Measurements from ENCODE around the gene PYCR2. TPM values are rescaled to one million over a fixed set of nuclear protein-coding genes. Genes with fewer than 3 reads are reported as not detected.
"Not testable (repeated sequence)": the region's sequence is repeated elsewhere in the genome, so short reads cannot be mapped to it uniquely, and the experiment has no call there.

PYCR2 gene
- total RNA-seq, 1 experiment from 2014 or later = 57.7 TPM

DNA sequence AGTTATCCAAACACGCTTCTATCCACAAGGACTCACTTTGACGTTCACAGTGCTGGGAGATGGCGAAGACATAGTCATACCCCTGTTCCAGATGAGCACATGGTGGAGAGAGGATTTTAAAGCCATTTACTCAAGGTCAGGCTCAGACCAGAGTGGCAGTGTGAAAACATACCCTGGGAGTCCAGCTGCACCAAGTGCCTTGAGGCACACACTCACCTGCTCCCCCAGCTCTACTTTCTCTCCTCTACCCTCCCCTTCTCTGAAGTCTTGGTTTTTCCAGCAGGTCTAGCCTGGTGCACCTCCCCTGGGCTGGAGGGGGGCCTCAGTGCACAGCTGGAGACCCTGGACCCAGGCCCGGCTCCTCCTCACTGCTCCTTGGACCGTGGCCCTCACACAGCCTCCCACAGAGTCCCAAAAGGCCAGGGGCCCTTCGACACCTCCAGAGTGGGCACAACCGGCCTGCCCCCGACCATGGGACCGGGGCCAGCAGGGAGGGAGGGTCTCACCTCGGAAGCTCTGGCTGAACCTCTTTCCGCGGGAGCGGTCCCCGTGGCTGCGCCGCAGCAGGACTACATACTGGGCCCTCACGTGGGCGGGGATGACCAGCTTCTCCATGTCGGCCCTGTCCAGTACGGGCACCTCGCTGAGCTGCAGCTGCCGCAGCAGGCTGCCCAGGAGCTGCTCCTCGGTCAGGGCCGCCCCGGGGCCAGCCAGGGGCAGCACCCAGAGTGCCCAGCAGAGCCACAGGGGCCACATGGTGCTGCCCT, 16.5 kb upstream of the PYCR2 start:
- no peaks in the 10 kb centered on the region for H3K9me2 ChIP-seq (replicated peaks; ENCODE audit: low read length)
- ChIA-PET POLR2A (ENCODE audit: unreplicated experiment) (no interaction called here), CTCF (no interaction called here)
- H3K4me2 ChIP-seq (ENCODE audit: low read length) = no peak overlapping the region
- no peak for TF ChIP-seq EZH2phosphoT487 (IDR thresholded peaks at IDR 0.05; ENCODE audit: borderline replicate concordance, low read length)
- TF ChIP-seq EZH2 (IDR thresholded peaks at IDR 0.05; ENCODE audit: low read length, unreplicated experiment) = no peak
- TF ChIP-seq, protein P1, sequence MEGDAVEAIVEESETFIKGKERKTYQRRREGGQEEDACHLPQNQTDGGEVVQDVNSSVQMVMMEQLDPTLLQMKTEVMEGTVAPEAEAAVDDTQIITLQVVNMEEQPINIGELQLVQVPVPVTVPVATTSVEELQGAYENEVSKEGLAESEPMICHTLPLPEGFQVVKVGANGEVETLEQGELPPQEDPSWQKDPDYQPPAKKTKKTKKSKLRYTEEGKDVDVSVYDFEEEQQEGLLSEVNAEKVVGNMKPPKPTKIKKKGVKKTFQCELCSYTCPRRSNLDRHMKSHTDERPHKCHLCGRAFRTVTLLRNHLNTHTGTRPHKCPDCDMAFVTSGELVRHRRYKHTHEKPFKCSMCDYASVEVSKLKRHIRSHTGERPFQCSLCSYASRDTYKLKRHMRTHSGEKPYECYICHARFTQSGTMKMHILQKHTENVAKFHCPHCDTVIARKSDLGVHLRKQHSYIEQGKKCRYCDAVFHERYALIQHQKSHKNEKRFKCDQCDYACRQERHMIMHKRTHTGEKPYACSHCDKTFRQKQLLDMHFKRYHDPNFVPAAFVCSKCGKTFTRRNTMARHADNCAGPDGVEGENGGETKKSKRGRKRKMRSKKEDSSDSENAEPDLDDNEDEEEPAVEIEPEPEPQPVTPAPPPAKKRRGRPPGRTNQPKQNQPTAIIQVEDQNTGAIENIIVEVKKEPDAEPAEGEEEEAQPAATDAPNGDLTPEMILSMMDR (conservative IDR thresholded peaks at IDR 0.05; ENCODE audit: low read depth, low read length) = no peak
- H3K36me3 ChIP-seq (ENCODE audit: low read depth, low read length) = no peaks in the 10 kb centered on the region
- DNase-seq (no peak), ATAC-seq (no peak)
- no peaks in the 10 kb centered on the region for H3F3A ChIP-seq (ENCODE audit: low read length, unreplicated experiment)
- intact Hi-C loops (cut with micrococcal nuclease) = no loop called here
- no peaks in the 10 kb centered on the region for H4K20me1 ChIP-seq (ENCODE audit: low read length)
- no peaks in the 10 kb centered on the region for H3K4me1 ChIP-seq (ENCODE audit: insufficient read depth, low read length)
- H3K79me2 ChIP-seq (ENCODE audit: low read length) = no peaks in the 10 kb centered on the region
- H3K27ac ChIP-seq (ENCODE audit: low read length) = no peak overlapping the region
- no peaks in the 10 kb centered on the region for H3K9me3 ChIP-seq (ENCODE audit: low read length)
- H3K4me3 ChIP-seq (ENCODE audit: low read length) = no peak overlapping the region
- H3K27me3 ChIP-seq (ENCODE audit: low read length) = no peaks in the 10 kb centered on the region
- H3K9ac ChIP-seq (ENCODE audit: low read length) = no peak overlapping the region
- no peak overlapping the region for H2AFZ ChIP-seq (ENCODE audit: low read length)
- no TSS peak for BruUV-seq (replicated peaks)

DNA sequence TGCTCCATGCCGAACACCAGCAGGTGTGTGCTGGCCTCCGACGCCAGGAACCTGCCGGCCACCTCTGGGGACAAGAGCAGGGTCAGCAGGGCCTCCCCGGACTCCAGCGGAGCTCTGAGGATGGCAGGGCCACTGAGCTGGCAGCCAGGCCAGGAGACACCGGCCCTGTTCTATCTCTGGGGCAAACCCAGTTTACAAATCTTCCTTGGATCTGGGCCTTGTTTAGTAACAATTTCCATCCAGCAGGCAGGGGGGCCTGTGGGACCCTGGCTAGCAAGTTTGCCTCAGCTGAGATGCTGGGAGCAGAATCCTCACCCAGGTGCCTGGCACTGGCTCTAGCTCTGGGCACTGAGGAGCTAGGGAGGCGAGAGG, 15.9 kb upstream of the PYCR2 start:
- not testable (repeated sequence) for H3K4me2 ChIP-seq (ENCODE audit: low read length)

DNA sequence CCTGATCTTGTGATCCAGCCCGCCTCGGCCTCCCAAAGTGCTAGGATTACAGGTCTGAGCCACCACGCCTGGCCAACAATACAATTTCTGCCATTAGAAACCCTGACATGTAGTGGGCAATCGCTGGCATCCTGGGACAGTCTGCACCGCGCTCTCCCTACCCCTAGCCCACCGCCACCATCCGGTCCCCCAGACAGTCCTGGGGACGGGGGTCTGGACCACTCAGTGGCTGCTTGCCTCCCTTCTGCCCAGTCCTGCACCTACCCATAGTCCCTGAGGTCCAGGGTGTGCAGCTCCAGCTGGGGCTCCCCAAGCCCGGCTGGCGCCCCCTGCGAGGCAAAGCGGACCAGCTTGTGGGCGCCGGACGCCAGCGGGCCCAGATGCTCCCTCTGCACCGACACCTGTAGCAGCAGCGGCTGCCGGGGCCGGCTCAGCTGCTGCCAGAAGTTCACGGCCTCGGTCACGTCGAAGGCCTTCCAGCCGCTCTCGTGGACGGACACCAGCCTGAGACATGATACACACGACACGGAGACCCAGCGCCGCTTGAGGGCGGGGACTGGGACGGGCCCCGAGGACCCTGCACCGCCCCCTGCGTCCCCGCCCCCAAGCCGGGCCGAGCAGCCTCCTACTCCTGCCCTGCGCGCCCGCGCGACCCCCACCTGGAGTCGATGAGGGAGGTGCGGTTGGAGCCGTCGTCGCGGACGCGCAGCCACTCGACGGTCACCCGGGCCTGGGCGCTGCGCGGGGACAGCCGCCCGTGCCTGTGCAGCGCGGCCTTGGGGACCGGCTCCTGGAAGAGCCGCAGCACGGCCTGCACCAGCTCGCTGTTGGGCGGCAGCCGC, 15.3 kb upstream of the PYCR2 start:
- H3K4me2 ChIP-seq (ENCODE audit: low read length); H3K79me2 ChIP-seq (ENCODE audit: low read length); intact Hi-C loops (cut with micrococcal nuclease); H3F3A ChIP-seq (ENCODE audit: low read length, unreplicated experiment); H3K4me3 ChIP-seq (ENCODE audit: low read length); DNase-seq; H3K36me3 ChIP-seq (ENCODE audit: low read depth, low read length); POLR2A ChIA-PET (ENCODE audit: unreplicated experiment); H3K9ac ChIP-seq (ENCODE audit: low read length); H2AFZ ChIP-seq (ENCODE audit: low read length); H3K27ac ChIP-seq (ENCODE audit: low read length); CTCF ChIA-PET; H3K27me3 ChIP-seq (ENCODE audit: low read length); H3K4me1 ChIP-seq (ENCODE audit: insufficient read depth, low read length); BruUV-seq (replicated peaks); ATAC-seq; H3K9me2 ChIP-seq (replicated peaks; ENCODE audit: low read length); H3K9me3 ChIP-seq (ENCODE audit: low read length); H4K20me1 ChIP-seq (ENCODE audit: low read length): not testable (repeated sequence)

More for the DNA sequence above, 15.9 kb upstream of the PYCR2 start:
- H2AFZ ChIP-seq (ENCODE audit: low read length); H3K79me2 ChIP-seq (ENCODE audit: low read length); H3F3A ChIP-seq (ENCODE audit: low read length, unreplicated experiment); H3K4me1 ChIP-seq (ENCODE audit: insufficient read depth, low read length); H4K20me1 ChIP-seq (ENCODE audit: low read length); DNase-seq; H3K36me3 ChIP-seq (ENCODE audit: low read depth, low read length); CTCF ChIA-PET; POLR2A ChIA-PET (ENCODE audit: unreplicated experiment); H3K4me3 ChIP-seq (ENCODE audit: low read length); ATAC-seq; H3K9me3 ChIP-seq (ENCODE audit: low read length); H3K27ac ChIP-seq (ENCODE audit: low read length); BruUV-seq (replicated peaks); intact Hi-C loops (cut with micrococcal nuclease); H3K27me3 ChIP-seq (ENCODE audit: low read length); H3K9ac ChIP-seq (ENCODE audit: low read length); H3K9me2 ChIP-seq (replicated peaks; ENCODE audit: low read length): not testable (repeated sequence)

Measured in PC-3 (cell line).